GM18502 (cell line): ENCODE measurements around the gene ABCD4.
"Not testable (repeated sequence)": the region's sequence is repeated elsewhere in the genome, so short reads cannot be mapped to it uniquely, and the experiment has no call there.

ENCODE experiments used
- ATAC-seq: cut with Tn5 transposase; IDR thresholded peaks from one replicate; pipeline ENCODE4 v1.9.1; 2021; ENCODE audit warnings: mild to moderate bottlenecking; ENCODE audit not compliant: unreplicated experiment, poor library complexity

ABCD4 gene

GRCh38 chr14:74308695-74309094, 6.0 kb upstream of the ABCD4 start:
- no peak for ATAC-seq

GRCh38 chr14:74302152-74302628, 544 bp downstream of the ABCD4 start:
- ATAC-seq, result peak; percentile 50

GRCh38 chr14:74301594-74302151, 1.1 kb downstream of the ABCD4 start:
- no peak for ATAC-seq

- ATAC-seq, result no peak
These were observed 3.6 kb downstream of the ABCD4 start for GRCh38 chr14:74299061-74299545.

- ATAC-seq, result no peak
These were observed 4.7 kb downstream of the ABCD4 start for GRCh38 chr14:74297986-74298385.

- no peak for ATAC-seq
These were observed 6.7 kb downstream of the ABCD4 start for GRCh38 chr14:74296037-74296467.

GRCh38 chr14:74293606-74294005, 9.1 kb downstream of the ABCD4 start:
- no peak for ATAC-seq

- ATAC-seq, result no peak
These were observed 10.7 kb downstream of the ABCD4 start for GRCh38 chr14:74292061-74292460.

GRCh38 chr14:74290415-74290814, 12.3 kb downstream of the ABCD4 start:
- no peak for ATAC-seq

- no peak for ATAC-seq
These were observed 12.9 kb downstream of the ABCD4 start for GRCh38 chr14:74289801-74290200.

GRCh38 chr14:74286736-74287135, 16.0 kb downstream of the ABCD4 start:
- ATAC-seq, result no peak

GRCh38 chr14:74281069-74281468, 21.7 kb downstream of the ABCD4 start:
- no peak for ATAC-seq

GRCh38 chr14:74278080-74278479, 24.7 kb downstream of the ABCD4 start:
- no peak for ATAC-seq

GRCh38 chr14:74275241-74275841, 27.4 kb downstream of the ABCD4 start:
- no peak for ATAC-seq

GRCh38 chr14:74271365-74271764, 31.4 kb downstream of the ABCD4 start:
- ATAC-seq, result no peak

- not testable (repeated sequence) for ATAC-seq
These were observed 32.2 kb downstream of the ABCD4 start for GRCh38 chr14:74270382-74271177.

GRCh38 chr14:74267588-74267987, 35.1 kb downstream of the ABCD4 start:
- ATAC-seq, result no peak

- ATAC-seq, result no peak
These were observed 37.3 kb downstream of the ABCD4 start for GRCh38 chr14:74265301-74265965.

- ATAC-seq, result no peak
These were observed 38.8 kb downstream of the ABCD4 start for GRCh38 chr14:74263921-74264320.

GRCh38 chr14:74263181-74263580, 39.6 kb downstream of the ABCD4 start:
- no peak for ATAC-seq

GRCh38 chr14:74262076-74262475, 40.7 kb downstream of the ABCD4 start:
- no peak for ATAC-seq
